Activated CD4-positive, alpha-beta memory T cell treated with anti-CD3 and anti-CD28 coated beads for 36 hours (primary cell): ENCODE results near the gene BLTP3A. TPM values are rescaled to one million over a fixed set of nuclear protein-coding genes. Genes with fewer than 3 reads are reported as not detected.

ENCODE experiments used
- CTCF ChIA-PET: fragments of 350-600 bp; sonication (Branson Sonifier 250); formaldehyde crosslinking; loops from one replicate; lab custom pipeline; 2021; ENCODE audit warnings: antibody characterized with exemption, inconsistent platforms; lab: Charles Lee
- POLR2A ChIA-PET: fragments of 350-600 bp; sonication (Branson Sonifier 250); formaldehyde crosslinking; loops from one replicate; lab custom pipeline; 2021; ENCODE audit warnings: antibody characterized with exemption; lab: Charles Lee
- DNase-seq: peaks from one replicate; pipeline ENCODE4 v3.0.0-alpha.2; 2020
- H3K27ac Mint-ChIP-seq: one replicate; pipeline ENCODE4 v1.8.0; 2021; ENCODE audit warnings: mixed read lengths
- H3K27me3 Mint-ChIP-seq: one replicate; pipeline ENCODE4 v1.8.0; 2021; ENCODE audit warnings: mixed read lengths
- H3K36me3 Mint-ChIP-seq: one replicate; pipeline ENCODE4 v1.8.0; 2021; ENCODE audit warnings: mixed read lengths
- H3K4me1 Mint-ChIP-seq: one replicate; pipeline ENCODE4 v1.8.0; 2021; ENCODE audit warnings: low read depth, mixed read lengths
- H3K4me3 Mint-ChIP-seq: one replicate; pipeline ENCODE4 v1.8.0; 2021; ENCODE audit warnings: mild to moderate bottlenecking, mixed read lengths
- H3K9me3 Mint-ChIP-seq: one replicate; pipeline ENCODE4 v1.8.0; 2021; ENCODE audit warnings: mixed read lengths
- intact Hi-C: fragments of 100-400 bp; cut with micrococcal nuclease; formaldehyde crosslinking; loops from one replicate; pipeline ENCODE4 v1.15.1; 2023
- total RNA-seq, 2 experiments: library from RNA; stranded (reverse); gene quantifications; one replicate each; pipeline ENCODE4 v1.2.3, GENCODE V29; 2021

The BLTP3A gene
- total RNA-seq, 2 experiments from 2014 or later: 14.1 to 14.6 TPM

- Mint-ChIP-seq H3K36me3 (peaks cover 24% of the 10 kb centered on the region), H3K9me3 (no peaks in the 10 kb centered on the region), H3K27ac (no peak overlapping the region), H3K27me3 (no peaks in the 10 kb centered on the region), H3K4me1 (peaks cover 8% of the 10 kb centered on the region), H3K4me3 (no peak overlapping the region)
- no peak for DNase-seq
- POLR2A ChIA-PET: no interaction called here
- CTCF ChIA-PET: no interaction called here
- intact Hi-C loops: no loop called here
Measured at GRCh38 chr6:34839666-34840352, 47.9 kb downstream of the BLTP3A start.

Other genes starting within 250 kb of the BLTP3A start
- under 1 TPM in 1 of 2 experiments, not detected in 1; 0.33 TPM for gene SPDEF, start 235.8 kb upstream of the BLTP3A start, total RNA-seq
- gene ILRUN, start 95.3 kb upstream of the BLTP3A start, total RNA-seq: 10 to 100 TPM; 62.3 to 65.2 TPM
- 100 to 1,000 TPM; 139 to 140 TPM for gene SNRPC, start 34.6 kb upstream of the BLTP3A start, total RNA-seq
- 10 to 100 TPM; 27.2 to 29.0 TPM for gene TAF11, start 96.0 kb downstream of the BLTP3A start, total RNA-seq
- gene ANKS1A, start 97.2 kb downstream of the BLTP3A start, total RNA-seq: 1 to 10 TPM; 7.2 to 7.7 TPM